ENCODE data around the gene AGBL3. TPM values are rescaled to one million over a fixed set of nuclear protein-coding genes. Genes with fewer than 3 reads are reported as not detected.
"Not testable (repeated sequence)": the region's sequence is repeated elsewhere in the genome, so short reads cannot be mapped to it uniquely, and the experiment has no call there.

The AGBL3 gene
- total RNA-seq, 1 donor from 2014 or later = 1.2 TPM

GRCh38 chr7:135121868-135122267 lies 135.6 kb downstream of the AGBL3 start:
- Mint-ChIP-seq H3K36me3 (ENCODE audit: unreplicated experiment) (peaks cover 1% of the 10 kb centered on the region), H3K4me1 (ENCODE audit: unreplicated experiment) (no peaks in the 10 kb centered on the region), H3K4me3 (ENCODE audit: unreplicated experiment) (no peak overlapping the region)

GRCh38 chr7:135124631-135125030 lies 138.3 kb downstream of the AGBL3 start:
- not testable (repeated sequence) for H3K27ac Mint-ChIP-seq (ENCODE audit: unreplicated experiment); H3K4me3 Mint-ChIP-seq (ENCODE audit: unreplicated experiment); H3K9me3 Mint-ChIP-seq (ENCODE audit: unreplicated experiment); DNase-seq (ENCODE audit: extremely low spot score, unreplicated experiment); H3K4me1 Mint-ChIP-seq (ENCODE audit: unreplicated experiment); H3K36me3 Mint-ChIP-seq (ENCODE audit: unreplicated experiment)
- H3K27me3 Mint-ChIP-seq (ENCODE audit: unreplicated experiment) = peaks cover 46% of the 10 kb centered on the region

More at GRCh38 chr7:135121868-135122267, 135.6 kb downstream of the AGBL3 start:
- H3K9me3 Mint-ChIP-seq (ENCODE audit: unreplicated experiment) = peaks cover 10% of the 10 kb centered on the region
- TF ChIP-seq CTCF (IDR thresholded peaks at IDR 0.05) = no peak
- peaks cover 48% of the 10 kb centered on the region for H3K27me3 Mint-ChIP-seq (ENCODE audit: unreplicated experiment)
- no peak for DNase-seq (ENCODE audit: extremely low spot score, unreplicated experiment)
- H3K27ac Mint-ChIP-seq (ENCODE audit: unreplicated experiment) = no peak overlapping the region

GRCh38 chr7:135128931-135129330 lies 142.6 kb downstream of the AGBL3 start:
- H3K9me3 Mint-ChIP-seq (ENCODE audit: unreplicated experiment) = peaks cover 4% of the 10 kb centered on the region
- no peak for DNase-seq (ENCODE audit: extremely low spot score, unreplicated experiment)
- H3K27me3 Mint-ChIP-seq (ENCODE audit: unreplicated experiment) = peaks cover 42% of the 10 kb centered on the region
- no peaks in the 10 kb centered on the region for H3K36me3 Mint-ChIP-seq (ENCODE audit: unreplicated experiment)
- H3K4me3 Mint-ChIP-seq (ENCODE audit: unreplicated experiment) = no peak overlapping the region
- no peaks in the 10 kb centered on the region for H3K4me1 Mint-ChIP-seq (ENCODE audit: unreplicated experiment)
- no peak for TF ChIP-seq CTCF (IDR thresholded peaks at IDR 0.05)
- no peak overlapping the region for H3K27ac Mint-ChIP-seq (ENCODE audit: unreplicated experiment)

GRCh38 chr7:135129579-135129978 lies 143.3 kb downstream of the AGBL3 start:
- Mint-ChIP-seq H3K9me3 (ENCODE audit: unreplicated experiment) (peaks cover 4% of the 10 kb centered on the region), H3K36me3 (ENCODE audit: unreplicated experiment) (no peaks in the 10 kb centered on the region), H3K27me3 (ENCODE audit: unreplicated experiment) (peaks cover 43% of the 10 kb centered on the region), H3K27ac (ENCODE audit: unreplicated experiment) (no peak overlapping the region), H3K4me3 (ENCODE audit: unreplicated experiment) (no peak overlapping the region), H3K4me1 (ENCODE audit: unreplicated experiment) (no peaks in the 10 kb centered on the region)
- TF ChIP-seq CTCF (IDR thresholded peaks at IDR 0.05) = no peak
- DNase-seq (ENCODE audit: extremely low spot score, unreplicated experiment) = no peak

- no peak for DNase-seq (ENCODE audit: extremely low spot score, unreplicated experiment)
- no peaks in the 10 kb centered on the region for H3K9me3 Mint-ChIP-seq (ENCODE audit: unreplicated experiment)
- peaks cover 5% of the 10 kb centered on the region for H3K4me1 Mint-ChIP-seq (ENCODE audit: unreplicated experiment)
- peaks cover 36% of the 10 kb centered on the region for H3K27me3 Mint-ChIP-seq (ENCODE audit: unreplicated experiment)
- no peak overlapping the region for H3K4me3 Mint-ChIP-seq (ENCODE audit: unreplicated experiment)
- TF ChIP-seq CTCF (IDR thresholded peaks at IDR 0.05) = no peak
- H3K36me3 Mint-ChIP-seq (ENCODE audit: unreplicated experiment) = no peaks in the 10 kb centered on the region
- no peak overlapping the region for H3K27ac Mint-ChIP-seq (ENCODE audit: unreplicated experiment)
These were observed 157.8 kb downstream of the AGBL3 start for GRCh38 chr7:135143885-135144668.
